ENCODE results near the gene IDNK.

DNA sequence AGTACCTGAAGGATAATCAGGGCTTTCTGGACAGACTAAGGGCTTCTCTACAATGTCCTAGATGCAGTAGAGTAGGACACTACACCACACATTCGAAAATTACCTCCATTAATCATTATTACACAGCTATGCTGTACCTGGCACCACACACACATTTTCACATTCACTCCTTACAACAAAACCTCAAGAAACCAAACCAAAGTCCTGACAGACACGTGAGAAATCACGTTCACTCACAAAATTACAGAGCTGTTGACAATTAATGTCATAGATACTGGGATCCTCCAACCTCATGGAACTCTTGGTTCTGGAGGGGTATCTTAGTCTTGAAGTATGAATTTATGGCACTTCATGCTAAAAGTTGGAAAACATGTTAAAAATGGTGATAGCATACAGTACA, 68.5 kb downstream of the IDNK start:
- TF ChIP-seq EZH2 (IDR thresholded peaks at IDR 0.05) (no peak), POLR2AphosphoS5 (IDR thresholded peaks at IDR 0.05; ENCODE audit: borderline replicate concordance, low read depth, low read length) (no peak), FOXP2 (optimal IDR thresholded peaks at IDR 0.05; ENCODE audit: control extremely low read depth, extremely low read length, insufficient read depth) (no peak)

Measured in SK-N-MC (cell line).